ENCODE data around the gene CNTF.
"Not testable (repeated sequence)": the region's sequence is repeated elsewhere in the genome, so short reads cannot be mapped to it uniquely, and the experiment has no call there.

The CNTF gene, protein sequence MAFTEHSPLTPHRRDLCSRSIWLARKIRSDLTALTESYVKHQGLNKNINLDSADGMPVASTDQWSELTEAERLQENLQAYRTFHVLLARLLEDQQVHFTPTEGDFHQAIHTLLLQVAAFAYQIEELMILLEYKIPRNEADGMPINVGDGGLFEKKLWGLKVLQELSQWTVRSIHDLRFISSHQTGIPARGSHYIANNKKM

DNA sequence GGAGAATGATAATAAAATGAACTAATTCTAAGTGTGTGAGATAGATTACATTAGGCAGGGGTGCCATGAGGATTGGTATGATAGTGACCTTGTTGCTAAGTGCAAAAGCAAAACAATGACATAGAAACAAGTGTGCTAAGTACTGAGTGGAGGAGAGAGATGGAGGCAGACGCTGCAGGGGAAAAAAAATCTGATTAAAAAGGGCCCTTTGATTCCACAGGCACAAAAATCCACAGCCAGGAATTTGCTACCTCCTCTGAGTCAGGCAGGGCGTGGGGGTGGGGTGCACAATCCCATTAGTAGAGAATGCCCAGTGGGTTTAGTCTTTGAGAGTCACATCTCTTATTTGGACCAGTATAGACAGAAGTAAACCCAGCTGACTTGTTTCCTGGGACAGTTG lies at the start of gene CNTF:
TSS of gene CNTF (plus strand) at position 322 of the 400 bp plus-strand sequence. CDS start 88 bp downstream, outside the sequence.
- H3K27ac ChIP-seq = no peak within 1 kb of the TSS
- DNase-seq (ENCODE audit: low spot score) = no peak
- TF ChIP-seq, protein P1, sequence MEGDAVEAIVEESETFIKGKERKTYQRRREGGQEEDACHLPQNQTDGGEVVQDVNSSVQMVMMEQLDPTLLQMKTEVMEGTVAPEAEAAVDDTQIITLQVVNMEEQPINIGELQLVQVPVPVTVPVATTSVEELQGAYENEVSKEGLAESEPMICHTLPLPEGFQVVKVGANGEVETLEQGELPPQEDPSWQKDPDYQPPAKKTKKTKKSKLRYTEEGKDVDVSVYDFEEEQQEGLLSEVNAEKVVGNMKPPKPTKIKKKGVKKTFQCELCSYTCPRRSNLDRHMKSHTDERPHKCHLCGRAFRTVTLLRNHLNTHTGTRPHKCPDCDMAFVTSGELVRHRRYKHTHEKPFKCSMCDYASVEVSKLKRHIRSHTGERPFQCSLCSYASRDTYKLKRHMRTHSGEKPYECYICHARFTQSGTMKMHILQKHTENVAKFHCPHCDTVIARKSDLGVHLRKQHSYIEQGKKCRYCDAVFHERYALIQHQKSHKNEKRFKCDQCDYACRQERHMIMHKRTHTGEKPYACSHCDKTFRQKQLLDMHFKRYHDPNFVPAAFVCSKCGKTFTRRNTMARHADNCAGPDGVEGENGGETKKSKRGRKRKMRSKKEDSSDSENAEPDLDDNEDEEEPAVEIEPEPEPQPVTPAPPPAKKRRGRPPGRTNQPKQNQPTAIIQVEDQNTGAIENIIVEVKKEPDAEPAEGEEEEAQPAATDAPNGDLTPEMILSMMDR (conservative IDR thresholded peaks at IDR 0.05; ENCODE audit: low read depth) = no peak
- CTCF ChIA-PET = interaction anchor here (0.6 kb wide), 1 partner anchor 549 kb away, joined by 3 read pairs; no protein-coding TSS in a partner anchor
- POLR2A ChIA-PET (ENCODE audit: low non-redundant PET) = no interaction called here

DNA sequence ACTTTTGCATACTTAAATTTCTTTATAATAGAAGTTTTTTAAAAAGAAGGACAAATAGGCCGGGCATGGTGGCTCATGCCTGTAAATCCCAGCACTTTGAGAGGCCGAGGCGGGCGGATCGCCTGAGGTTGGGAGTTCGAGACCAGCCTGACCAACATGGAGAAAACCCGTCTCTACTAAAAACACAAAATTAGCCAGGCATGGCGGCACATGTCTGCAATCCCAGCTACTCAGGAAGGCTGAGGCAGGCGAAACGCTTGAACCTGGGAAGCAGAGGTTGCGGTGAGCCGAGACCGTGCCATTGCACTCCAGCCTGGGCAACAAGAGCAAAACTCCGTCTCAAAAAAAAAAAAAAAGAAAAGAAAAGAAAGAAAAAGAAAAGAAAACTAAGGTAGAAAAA lies 49.6 kb upstream of the CNTF start:
- POLR2A ChIA-PET (ENCODE audit: low non-redundant PET); DNase-seq (ENCODE audit: low spot score): not testable (repeated sequence)
- peak overlapping the region; percentile 89 for H3K27ac ChIP-seq
- CTCF ChIA-PET = interaction anchor here (0.6 kb wide), 1 partner anchor 328 kb away, joined by 3 read pairs; no protein-coding TSS in a partner anchor

GRCh38 chr11:58573451-58574104 lies 48.9 kb upstream of the CNTF start:
- ChIA-PET CTCF (interaction anchor here (0.6 kb wide), 1 partner anchor 328 kb away, joined by 3 read pairs; no protein-coding TSS in a partner anchor), POLR2A (ENCODE audit: low non-redundant PET) (no interaction called here)
- TF ChIP-seq, protein P1 (conservative IDR thresholded peaks at IDR 0.05; ENCODE audit: low read depth) = no peak
- H3K27ac ChIP-seq = peak overlapping the region; percentile 89
- DNase-seq (ENCODE audit: low spot score) = peak; percentile 74

DNA sequence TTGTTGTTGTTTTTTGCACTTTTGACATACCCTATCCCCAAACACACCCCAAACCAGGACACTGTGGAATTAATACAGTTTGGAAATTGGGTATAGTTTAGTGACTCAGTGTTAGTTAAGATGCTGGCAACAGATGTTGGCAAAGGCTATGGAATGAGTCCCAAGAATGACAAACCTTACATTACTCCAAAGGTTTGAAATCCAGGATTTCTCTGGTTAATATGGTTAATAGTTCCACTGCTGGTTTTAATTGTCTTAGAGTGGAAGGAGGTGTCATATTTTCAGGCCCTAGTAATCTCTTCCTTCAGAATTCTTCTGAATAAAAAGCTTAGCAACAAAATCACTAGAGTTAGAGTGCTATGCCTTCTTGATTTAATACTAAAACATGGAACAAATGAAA lies 47.6 kb upstream of the CNTF start:
- POLR2A ChIA-PET (ENCODE audit: low non-redundant PET) = no interaction called here
- H3K27ac ChIP-seq = no peak overlapping the region
- DNase-seq (ENCODE audit: low spot score) = no peak
- TF ChIP-seq, protein P1 (conservative IDR thresholded peaks at IDR 0.05; ENCODE audit: low read depth) = no peak
- CTCF ChIA-PET = interaction anchor here (0.6 kb wide), 1 partner anchor 338 kb away, joined by 3 read pairs; no protein-coding TSS in a partner anchor

GRCh38 chr11:58575377-58576020 lies 47.0 kb upstream of the CNTF start, which contains the start of gene LPXN:
TSS of gene LPXN (minus strand) at chr11:58575856. CDS start at chr11:58575772, 84 bp downstream.
- peak within 1 kb of the TSS; percentile 100 for H3K27ac ChIP-seq
- DNase-seq (ENCODE audit: low spot score) = no peak
- TF ChIP-seq, protein P1 (conservative IDR thresholded peaks at IDR 0.05; ENCODE audit: low read depth) = no peak
- CTCF ChIA-PET = no interaction called here
- POLR2A ChIA-PET (ENCODE audit: low non-redundant PET) = no interaction called here

GRCh38 chr11:58576887-58577471 lies 45.5 kb upstream of the CNTF start:
- TF ChIP-seq, protein P1 (conservative IDR thresholded peaks at IDR 0.05; ENCODE audit: low read depth) = peak; percentile 60
- peak; percentile 13 for DNase-seq (ENCODE audit: low spot score)
- POLR2A ChIA-PET (ENCODE audit: low non-redundant PET) = interaction anchor here (0.7 kb wide), 1 partner anchor 455 kb away, joined by 3 read pairs; no protein-coding TSS in a partner anchor
- CTCF ChIA-PET = interaction anchor here (0.5 to 1.6 kb wide), 7 partner anchors 52 to 936 kb away, joined by 3 to 6 read pairs (median 5); no protein-coding TSS in a partner anchor
- peak overlapping the region; percentile 100 for H3K27ac ChIP-seq
